Measurements from ENCODE around the gene POLE. TPM values are rescaled to one million over a fixed set of nuclear protein-coding genes. Genes with fewer than 3 reads are reported as not detected.

The POLE gene
- total and polyA plus RNA-seq, 10 of the 15 experiments (the other 5 are each of a cell fraction or from before 2014, with no cell fraction given), result 2.3 to 103 (median 37.1) TPM

DNA sequence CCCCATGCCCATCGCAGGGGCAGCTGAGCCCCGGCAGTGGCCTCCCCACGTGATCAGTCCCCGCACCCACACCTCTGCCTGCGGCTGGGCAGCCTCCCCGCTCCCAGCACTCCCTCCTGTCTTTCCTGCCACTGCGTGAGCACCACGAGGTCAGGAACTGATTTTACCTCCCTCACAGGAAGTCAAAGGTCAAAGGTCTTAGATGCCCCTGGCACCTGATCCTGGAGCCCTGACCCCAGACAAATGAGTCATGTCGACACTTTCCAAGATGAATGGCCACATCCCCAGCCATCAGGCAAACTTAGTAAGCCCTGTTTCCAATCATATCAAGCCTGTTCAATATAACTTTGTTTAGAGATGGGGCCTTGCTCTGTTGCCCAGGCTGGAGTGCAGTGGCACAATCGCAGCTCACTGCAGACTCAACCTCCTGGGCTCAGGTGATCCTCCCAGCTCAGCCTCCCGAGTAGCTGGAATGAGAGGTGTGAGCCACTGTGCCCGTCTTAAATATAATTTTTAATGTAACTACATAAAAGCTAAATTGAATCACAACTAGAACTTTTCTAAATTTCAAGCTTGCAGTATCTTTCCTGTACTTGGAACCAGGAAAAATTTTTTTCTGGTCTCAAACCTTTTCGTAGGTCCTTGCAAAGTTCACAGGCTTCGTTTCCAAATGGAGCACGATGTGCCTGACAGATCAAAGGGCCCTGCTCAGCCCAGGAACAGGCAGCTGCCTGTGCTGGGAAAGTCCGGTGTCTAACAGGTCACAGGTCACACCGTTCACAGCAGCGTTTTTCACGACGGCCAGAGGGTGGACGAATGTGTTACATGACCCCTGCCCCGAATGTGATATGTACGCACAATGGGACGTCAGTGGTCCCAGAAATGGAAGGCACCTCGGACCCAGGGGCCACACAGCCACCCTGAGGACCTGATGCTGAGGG is 78.6 kb downstream of the POLE start:
- Histone ChIP-seq H3K4me3 (no peak overlapping the region), H3K4me1 (ENCODE audit: control insufficient read depth, insufficient read depth, low read length) (no peaks in the 10 kb centered on the region), H2AFZ (ENCODE audit: control insufficient read depth, low read depth, low read length) (no peak overlapping the region), H3K9ac (ENCODE audit: control insufficient read depth, insufficient read depth, low read length) (no peak overlapping the region), H3K79me2 (ENCODE audit: control insufficient read depth, insufficient read depth, low read length) (no peaks in the 10 kb centered on the region), H3K36me3 (ENCODE audit: control insufficient read depth in 2 of 2, insufficient read depth in 2 of 2, low read length in 1 of 2) (no peaks in the 10 kb centered on the region), H3K4me2 (ENCODE audit: control insufficient read depth, insufficient read depth) (no peak overlapping the region), H3K9me3 (replicated peaks; ENCODE audit: control insufficient read depth, insufficient read depth, low read length) (peaks cover 2% of the 10 kb centered on the region; the same call in 1 of the 3 replicates), H3K27ac (ENCODE audit: control insufficient read depth, insufficient read depth) (no peak overlapping the region), H4K20me1 (ENCODE audit: control insufficient read depth, insufficient read depth) (no peaks in the 10 kb centered on the region), H3K27me3 (replicated peaks in 1 of 2; ENCODE audit: control insufficient read depth in 2 of 2, insufficient read depth in 2 of 2, low read length in 1 of 2) (peaks cover 0 to 4% of the 10 kb centered on the region in 2 experiments; a peak in 2 of 4 replicates)
- no peak for FAIRE-seq
- intact Hi-C loops (cut with micrococcal nuclease; ENCODE audit: unreplicated experiment) (no loop called here), in situ Hi-C loops (cut with MboI) (no loop called here)
- ChIA-PET SMC1A (ENCODE audit: uncharacterized antibody, unreplicated experiment) (no interaction called here), CTCF (interaction anchor here (1.0 kb wide), 1 partner anchor 191 kb away, joined by 3 read pairs; no protein-coding TSS in a partner anchor), RAD21 (ENCODE audit: unreplicated experiment) (interaction anchor here (0.8 kb wide), 1 partner anchor 193 kb away, joined by 3 read pairs; no protein-coding TSS in a partner anchor), POLR2A (no interaction called here)
- no peak for DNase-seq (ENCODE audit: low read depth, low spot score)
- peak; percentile 87 for TF ChIP-seq NR2F1 (conservative IDR thresholded peaks at IDR 0.05)
- no peak for TF ChIP-seq NBN (IDR thresholded peaks at IDR 0.05)
- TF ChIP-seq SMAD1 (IDR thresholded peaks at IDR 0.05; ENCODE audit: low read depth, partially characterized antibody), result no peak
- no peak for TF ChIP-seq RELB (IDR thresholded peaks at IDR 0.05; ENCODE audit: low read depth)
- no peak for TF ChIP-seq TARDBP (IDR thresholded peaks at IDR 0.05; ENCODE audit: borderline replicate concordance)
- TF ChIP-seq SP1 (IDR thresholded peaks at IDR 0.05; ENCODE audit: low read depth, low read length), result no peak
- 0 out of 2 replicates have a peak, but pooled peaks have one; percentile 12 for TF ChIP-seq IKZF1 (conservative IDR thresholded peaks at IDR 0.05)
- TF ChIP-seq NR2C1 (IDR thresholded peaks at IDR 0.05), result peak; percentile 82
- ATAC-seq, result peak; percentile 64
- BruUV-seq (replicated peaks), result no TSS peak
- WGBS (ENCODE audit: insufficient coverage, insufficient replicate concordance, low lambda C conversion rate, missing lambda C conversion rate), result 35% methylated on average over 25 of the region's 25 CpGs

All from GM12878 (cell line).